ENCODE data around the gene F10.
A peak's percentile ranks its signal among the peaks of the same experiment; 100 is the strongest.
"Not testable (repeated sequence)": the region's sequence is repeated elsewhere in the genome, so short reads cannot be mapped to it uniquely, and the experiment has no call there.

The F10 gene

DNA sequence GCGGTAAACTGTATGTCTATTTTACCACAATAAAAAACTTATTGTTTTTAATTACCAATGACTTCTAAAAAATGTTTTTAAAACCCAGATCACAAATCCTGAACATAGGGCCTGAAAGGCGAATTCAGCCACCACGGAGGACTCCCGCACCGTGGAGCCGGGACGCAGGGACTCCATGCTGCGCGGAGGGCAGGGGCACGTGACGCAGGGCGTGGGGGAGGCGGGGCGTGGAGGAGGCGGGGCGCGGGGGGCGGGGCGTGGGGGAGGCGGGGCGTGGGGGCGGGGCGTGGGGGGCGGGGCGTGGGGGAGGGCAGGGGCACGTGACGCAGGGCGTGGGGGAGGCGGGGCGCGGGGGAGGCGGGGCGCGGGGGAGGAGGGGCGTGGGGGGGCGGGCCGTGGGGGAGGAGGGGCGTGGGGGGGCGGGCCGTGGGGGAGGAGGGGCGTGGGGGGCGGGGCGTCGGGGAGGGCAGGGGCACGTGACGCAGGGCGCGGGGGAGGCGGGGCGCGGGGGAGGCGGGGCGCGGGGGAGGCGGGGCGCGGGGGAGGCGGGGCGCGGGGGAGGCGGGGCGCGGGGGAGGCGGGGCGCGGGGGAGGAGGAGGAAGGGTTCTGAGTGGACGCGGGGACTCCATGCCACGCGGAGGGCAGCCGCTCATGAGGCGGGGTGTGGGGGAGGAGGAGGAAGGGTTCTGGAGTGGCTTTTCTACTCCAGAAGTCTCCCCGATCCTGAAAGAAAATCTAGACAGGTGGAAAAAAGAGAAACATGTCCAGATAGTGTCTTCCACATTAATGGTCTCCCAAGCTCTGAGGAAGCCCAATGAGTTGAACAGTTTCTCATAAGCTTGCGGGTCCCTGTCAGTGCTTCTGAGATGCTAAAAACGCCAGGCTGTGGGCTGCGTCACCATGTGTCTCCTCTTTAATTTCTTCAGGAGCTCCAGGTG is 31.5 kb downstream of the F10 start:
- peak; percentile 82 for DNase-seq (ENCODE audit: low spot score)

DNA sequence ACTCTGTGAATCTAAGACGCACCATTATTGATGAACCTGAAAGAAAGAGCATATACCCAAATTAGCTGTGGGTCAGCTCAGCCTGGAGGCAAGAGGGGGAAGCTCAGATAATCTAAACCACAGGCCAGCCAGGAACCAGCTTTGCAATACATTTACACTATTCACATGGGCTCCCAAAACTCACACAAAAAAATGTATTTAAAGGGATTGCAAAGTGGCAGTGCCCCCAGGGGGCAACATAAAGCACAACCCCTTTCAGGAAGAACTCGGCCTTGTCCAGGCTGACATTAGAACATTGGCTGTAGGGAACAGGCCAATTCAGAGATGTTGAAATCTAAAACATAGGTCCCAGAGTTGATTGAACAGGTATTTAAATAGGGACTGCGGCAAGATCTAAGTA is 32.6 kb downstream of the F10 start:
- peak; percentile 11 for DNase-seq (ENCODE audit: low spot score)

DNA sequence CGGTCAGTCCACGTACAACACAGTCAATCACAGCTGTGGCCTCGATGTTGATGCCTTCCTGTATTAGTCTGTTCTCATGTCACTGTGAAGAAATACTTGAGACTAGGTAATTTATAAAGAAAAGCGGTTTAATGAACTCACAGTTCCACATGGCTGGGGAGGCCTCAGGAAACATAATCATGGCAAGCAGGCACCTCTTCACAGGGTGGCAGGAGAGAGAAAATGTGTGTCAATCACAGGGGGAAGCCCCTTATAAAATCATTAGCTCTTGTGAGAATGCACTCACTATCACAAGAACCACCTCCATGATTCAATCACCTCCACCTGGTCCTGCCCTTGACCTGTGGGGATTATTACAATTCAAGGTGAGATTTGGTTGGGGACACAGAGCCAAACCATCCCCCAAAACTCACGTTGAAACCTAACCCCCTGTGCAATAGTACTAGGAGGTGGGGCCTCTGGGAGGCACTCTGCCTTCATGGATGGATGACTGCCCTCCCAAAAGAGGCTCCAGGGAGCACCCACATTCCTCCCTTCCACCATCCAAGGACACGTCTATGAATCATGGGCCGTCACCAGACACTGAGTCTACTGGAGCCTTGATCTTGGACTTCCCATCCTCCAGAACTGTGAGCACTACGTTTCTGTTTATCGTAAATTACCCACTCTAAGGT is 33.5 kb downstream of the F10 start:
- DNase-seq (ENCODE audit: low spot score) = no peak

DNA sequence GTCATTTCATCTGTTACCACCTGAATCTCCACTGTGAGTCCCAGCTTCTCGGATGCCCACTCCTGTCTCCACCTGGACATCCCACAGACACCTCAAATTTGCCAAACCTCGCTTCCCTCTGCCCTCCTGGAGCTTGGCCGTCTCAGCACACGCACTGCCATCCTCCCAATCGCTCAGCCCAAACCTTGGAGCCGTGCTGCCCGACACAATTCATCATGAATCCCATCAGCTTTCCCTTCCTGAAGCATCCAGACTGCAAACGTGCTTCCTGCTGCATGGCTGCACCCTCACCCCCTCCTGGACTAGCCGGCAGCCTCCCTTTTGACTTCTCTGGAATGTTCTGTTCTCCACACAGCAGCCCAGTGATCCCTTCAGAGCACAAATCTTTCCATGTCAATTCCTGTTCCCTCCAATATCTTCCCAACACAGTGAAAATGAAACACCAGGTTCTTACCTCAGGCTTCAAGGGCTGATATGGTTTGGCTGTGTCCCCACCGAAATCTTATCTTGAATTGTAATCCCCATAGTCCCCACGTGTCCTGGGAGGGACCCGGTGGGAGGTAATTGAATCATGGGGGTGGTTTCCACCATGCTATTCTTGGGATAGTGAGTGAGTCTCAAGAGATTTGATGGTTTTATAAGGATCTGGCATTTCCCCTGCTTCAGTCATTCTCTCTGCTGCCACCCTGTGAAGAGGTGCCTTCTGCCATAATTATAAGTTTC is 34.8 kb downstream of the F10 start:
- DNase-seq (ENCODE audit: low spot score) = no peak

DNA sequence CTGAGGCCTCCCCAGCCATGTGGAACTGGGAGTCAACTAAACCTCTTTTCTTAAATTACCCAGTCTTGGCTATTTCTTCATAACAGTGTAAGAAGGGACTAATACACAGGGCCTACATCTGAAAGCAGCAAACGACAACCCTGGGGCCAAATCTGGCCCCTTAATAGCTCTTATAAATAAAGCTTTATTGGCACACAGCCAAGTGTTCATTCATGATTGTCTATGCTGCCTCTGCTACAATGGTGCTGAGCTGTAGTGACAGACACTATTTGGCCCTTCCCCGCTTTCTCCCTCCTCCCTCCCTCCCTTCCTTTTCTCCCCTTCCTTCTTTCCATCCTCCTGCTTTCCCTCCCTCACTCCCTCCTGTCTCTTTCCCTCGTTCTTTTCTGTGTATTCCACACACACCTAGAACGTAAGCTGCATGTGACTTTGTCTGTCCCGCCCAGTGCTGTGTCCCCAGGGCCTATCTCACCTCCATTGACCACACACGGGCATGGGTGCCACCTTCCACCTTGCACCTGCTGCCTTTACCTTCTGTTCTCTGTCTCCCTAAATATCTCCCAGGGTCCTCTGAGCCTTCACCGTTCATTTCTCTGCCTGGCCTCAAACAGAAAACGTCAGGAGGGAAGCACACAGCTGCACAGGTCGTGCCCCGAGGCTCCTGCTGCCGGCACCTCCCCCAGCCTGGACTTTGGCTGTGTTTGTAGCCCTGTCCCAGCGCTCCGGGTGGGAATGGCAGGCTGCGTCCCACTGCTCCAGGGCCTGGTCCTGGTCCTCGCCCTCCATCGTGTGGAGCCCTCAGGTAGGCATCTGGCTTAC is 35.5 kb downstream of the F10 start, which contains the start of gene PROZ:
Gene PROZ, plus strand, starts transcription at position 720 of the 819 bp plus-strand sequence. Its CDS starts 13 bp downstream, at position 733.
- DNase-seq (ENCODE audit: low spot score) = no peak

DNA sequence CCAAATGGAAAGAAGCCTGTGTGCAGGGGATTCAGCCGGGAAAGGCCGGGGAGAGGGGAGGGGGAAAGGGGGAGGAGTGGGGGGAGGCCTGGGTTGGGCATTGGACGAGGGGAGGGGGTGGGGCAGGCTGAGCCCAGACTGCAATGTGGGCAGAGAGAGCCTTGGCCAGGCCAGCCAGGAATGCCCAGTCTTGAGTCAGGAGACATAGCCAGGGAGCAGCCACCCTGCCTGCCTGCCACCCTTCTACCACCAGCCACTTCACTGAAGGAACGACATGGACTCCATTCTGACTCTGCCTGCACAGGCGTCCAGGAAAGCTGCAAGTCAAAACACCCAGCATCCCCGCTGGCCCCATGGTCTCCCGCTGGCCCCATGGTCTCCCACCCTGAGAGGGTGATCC is 36.3 kb downstream of the F10 start:
- DNase-seq (ENCODE audit: low spot score) = no peak

DNA sequence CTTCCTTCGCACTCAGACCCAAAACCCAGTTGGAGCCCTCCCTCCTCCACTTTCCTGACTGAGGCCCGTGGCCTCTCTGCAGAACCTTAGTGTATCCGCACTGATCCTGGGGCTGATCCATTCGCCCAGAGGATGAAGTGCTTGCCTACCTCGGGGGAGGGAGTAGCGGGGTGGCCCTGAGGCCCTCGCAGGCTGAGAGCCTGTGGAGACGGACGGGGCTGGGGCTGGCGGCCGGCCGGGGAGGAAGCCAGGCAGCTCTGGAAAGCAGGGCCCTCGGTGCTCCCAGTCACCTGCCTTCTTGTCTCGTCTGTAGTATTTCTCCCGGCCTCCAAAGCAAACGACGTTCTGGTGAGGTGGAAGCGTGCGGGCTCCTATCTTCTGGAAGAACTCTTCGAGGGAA is 37.1 kb downstream of the F10 start:
- DNase-seq (ENCODE audit: low spot score) = no peak

DNA sequence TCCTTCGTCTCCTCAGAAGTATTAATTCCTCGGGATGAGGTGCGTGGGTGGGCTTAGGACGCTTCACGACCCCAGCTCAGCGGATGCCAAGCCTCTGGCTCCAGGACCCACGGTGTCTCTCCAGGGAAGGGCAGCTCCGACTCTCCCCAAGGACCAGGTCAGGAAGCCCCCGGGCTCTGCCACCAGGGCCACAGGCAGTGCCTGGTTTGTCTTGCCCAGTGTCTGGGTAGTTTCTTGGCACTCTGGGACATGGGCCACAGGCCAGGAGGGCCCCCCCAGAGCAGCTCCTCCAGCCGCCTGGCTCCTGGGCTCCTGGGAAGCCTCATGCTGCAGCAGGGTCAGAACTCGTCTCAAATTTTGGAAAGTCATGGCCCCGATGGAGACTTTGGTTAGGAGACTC is 38.4 kb downstream of the F10 start:
- no peak for DNase-seq (ENCODE audit: low spot score)

DNA sequence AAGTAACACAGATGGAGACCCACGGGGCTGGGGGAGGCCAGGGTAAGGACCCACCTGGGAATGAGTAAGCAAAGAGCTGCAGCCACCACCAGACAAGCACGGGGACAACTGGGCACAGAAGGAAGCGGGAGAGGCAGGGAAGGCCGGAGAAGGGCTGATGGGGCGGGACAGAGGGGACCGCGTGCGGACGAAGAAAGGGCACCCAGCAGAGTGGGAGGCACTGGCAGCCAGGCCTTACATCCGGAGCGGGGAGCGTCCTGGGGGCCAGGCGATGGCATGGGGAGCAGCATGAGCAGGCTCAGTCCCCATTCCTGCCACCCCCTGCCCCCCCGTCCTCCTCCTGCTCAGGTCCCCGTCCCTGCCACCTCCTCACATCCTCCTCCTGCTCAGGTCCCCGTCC is 38.8 kb downstream of the F10 start:
- no peak for DNase-seq (ENCODE audit: low spot score)

DNA sequence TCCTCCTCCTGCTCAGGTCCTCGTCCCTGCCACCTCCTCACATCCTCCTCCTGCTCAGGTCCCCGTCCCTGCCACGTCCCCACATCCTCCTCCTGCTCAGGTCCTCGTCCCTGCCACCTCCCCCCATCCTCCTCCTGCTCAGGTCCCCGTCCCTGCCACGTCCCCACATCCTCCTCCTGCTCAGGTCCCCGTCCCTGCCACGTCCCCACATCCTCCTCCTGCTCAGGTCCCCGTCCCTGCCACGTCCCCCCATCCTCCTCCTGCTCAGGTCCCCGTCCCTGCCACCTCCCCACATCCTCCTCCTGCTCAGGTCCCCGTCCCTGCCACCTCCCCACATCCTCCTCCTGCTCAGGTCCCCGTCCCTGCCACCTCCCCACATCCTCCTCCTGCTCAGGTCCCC is 39.4 kb downstream of the F10 start:
- DNase-seq (ENCODE audit: low spot score) = not testable (repeated sequence)

DNA sequence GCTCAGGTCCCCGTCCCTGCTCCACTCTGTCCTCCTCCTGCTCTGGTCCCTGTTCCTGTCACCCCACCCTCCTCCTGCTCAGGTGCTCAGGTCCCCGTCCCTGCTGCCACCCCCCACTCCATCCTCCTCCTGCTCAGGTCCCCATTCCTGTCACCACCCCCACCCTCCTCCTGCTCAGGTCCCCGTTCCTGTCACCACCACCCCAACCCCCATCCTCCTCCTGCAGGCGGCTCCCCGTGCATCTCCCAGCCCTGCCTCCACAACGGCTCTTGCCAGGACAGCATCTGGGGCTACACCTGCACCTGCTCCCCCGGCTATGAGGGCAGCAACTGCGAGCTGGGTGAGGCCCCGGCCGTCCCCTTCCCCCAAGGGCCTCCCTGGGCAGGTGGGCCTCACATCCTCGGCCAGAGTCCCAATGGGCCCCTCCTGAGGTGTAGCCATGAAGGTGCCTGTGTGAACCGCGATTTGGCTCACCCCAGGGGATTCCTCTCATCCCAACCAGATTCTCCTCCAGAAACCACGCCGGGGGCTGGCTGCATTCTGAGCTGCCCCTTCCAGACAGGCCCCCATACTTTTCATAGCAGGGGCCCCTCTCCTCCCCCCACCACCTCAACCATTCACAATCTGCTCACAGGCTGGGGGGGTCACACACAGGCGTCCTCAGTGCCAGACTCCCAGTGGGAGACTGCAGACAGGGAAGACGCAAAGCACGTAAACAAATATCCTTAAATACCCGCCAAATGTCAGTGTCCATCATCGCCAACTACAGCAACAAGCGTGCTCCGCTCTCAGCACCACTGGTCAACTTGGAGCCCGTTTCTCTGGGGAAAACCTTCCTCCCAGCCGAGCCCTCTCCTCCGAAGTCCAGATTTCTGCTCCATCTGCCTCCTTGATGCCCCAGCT is 40.4 kb downstream of the F10 start:
- no peak for DNase-seq (ENCODE audit: low spot score)

DNA sequence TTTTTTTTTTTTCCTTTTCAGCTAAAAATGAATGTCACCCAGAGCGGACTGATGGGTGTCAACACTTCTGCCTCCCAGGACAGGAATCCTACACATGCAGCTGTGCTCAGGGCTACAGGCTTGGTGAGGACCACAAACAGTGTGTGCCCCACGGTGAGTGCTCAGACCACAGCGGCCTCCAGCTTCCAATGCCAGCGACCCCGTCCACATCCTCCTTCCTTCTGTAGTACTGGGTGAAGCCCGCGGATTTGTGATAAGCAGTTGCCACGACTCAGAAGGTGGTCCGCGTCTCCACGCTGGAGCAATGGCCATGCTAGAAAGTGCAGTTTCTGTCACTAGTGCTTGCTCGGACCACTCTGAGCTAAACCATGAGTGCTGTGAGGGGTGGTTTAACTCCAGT is 41.9 kb downstream of the F10 start:
- no peak for DNase-seq (ENCODE audit: low spot score)

DNA sequence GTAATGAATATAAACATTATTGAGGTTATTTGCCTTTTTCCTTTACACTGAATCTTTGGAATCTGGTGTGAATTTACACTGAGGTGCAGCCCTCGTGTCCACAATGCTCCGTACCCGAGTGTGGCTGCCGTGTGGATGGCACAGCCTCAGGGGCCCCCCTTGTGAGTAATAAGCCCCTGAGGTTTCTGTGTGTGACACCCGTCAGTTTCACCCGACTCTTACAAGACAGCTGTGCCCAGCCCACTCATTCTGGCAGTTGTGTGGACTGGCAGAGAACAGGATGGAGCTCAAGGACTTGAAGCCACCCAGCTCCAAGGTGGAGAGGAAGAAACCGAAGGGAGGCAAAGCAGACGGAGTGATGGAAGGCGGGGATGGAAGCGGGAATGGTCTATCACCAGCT is 43.7 kb downstream of the F10 start:
- no peak for DNase-seq (ENCODE audit: low spot score)

DNA sequence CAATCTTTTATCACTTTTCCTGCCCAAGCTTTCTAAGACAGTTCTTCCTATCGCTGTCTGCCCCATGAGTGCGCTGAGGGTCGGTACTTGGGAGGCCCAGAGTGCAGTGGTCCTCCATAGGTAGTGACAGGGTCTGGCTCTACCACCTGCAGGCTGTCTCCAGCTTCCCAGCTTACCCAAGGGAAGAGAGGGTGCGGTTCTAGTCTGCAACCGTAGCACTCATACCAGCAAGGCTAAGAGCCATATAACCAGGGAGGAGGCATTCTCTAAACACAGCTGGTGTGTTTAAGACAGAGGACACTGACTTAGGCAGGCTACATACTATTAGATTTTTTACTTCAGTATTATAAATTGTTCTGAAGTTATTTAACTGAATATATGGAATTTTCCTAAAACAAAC is 44.1 kb downstream of the F10 start:
- no peak for DNase-seq (ENCODE audit: low spot score)

DNA sequence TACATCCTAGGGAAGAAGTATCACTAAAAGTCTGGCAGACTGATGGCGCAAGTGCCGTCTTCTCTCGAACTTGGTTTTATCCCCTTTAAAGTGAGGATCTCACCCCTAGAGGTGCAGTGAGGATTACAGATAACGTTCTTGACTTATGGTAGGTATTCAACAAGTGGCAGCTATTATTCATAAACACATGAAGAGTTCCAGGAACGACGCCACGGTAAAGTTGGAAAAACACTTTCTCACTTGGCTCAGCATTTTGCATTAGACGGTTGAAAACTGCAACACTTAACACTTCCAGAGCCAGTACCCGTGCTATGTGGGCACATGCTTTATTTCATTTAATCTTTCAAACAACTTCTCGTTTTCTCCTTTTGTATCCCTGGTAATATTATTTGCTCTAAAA is 44.6 kb downstream of the F10 start:
- no peak for DNase-seq (ENCODE audit: low spot score)

DNA sequence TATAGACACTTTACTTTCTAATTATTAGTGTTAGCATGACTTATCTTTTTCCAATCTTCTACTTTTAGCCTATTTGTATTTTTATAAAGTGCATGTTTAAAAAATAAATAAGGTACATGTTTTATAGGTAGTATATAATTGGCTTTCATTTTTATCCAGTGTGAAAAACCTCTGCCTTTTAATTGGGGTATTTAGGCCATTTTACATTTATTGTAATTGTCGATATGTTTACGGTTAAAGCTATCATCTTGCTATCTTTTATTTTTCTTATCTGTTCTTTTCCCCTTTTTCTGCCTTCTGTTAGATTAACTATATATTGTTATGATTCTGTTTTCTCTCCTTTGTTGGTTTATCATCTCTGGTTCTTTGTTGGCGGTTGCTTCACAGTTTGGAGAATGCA is 45.0 kb downstream of the F10 start:
- no peak for DNase-seq (ENCODE audit: low spot score)

DNA sequence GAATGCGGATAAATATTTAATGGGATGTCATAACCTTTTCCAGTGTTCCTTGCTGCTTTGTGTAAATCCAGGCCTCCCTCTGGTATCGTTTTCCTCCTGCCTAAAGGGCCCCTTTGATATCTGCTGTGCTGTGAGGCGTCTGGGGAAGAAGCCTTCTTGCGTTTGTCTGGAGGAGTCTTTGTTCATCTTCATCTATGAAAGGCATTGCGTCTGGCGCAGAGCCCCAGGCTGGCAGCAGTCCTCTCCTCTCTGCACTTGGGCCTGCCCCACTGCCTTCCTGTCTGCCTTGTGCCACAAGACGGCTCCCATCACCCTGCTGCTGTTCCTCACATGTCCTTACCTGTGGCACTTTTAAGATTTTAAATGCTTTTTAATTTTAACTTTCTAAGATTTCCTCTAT is 45.6 kb downstream of the F10 start:
- no peak for DNase-seq (ENCODE audit: low spot score)

DNA sequence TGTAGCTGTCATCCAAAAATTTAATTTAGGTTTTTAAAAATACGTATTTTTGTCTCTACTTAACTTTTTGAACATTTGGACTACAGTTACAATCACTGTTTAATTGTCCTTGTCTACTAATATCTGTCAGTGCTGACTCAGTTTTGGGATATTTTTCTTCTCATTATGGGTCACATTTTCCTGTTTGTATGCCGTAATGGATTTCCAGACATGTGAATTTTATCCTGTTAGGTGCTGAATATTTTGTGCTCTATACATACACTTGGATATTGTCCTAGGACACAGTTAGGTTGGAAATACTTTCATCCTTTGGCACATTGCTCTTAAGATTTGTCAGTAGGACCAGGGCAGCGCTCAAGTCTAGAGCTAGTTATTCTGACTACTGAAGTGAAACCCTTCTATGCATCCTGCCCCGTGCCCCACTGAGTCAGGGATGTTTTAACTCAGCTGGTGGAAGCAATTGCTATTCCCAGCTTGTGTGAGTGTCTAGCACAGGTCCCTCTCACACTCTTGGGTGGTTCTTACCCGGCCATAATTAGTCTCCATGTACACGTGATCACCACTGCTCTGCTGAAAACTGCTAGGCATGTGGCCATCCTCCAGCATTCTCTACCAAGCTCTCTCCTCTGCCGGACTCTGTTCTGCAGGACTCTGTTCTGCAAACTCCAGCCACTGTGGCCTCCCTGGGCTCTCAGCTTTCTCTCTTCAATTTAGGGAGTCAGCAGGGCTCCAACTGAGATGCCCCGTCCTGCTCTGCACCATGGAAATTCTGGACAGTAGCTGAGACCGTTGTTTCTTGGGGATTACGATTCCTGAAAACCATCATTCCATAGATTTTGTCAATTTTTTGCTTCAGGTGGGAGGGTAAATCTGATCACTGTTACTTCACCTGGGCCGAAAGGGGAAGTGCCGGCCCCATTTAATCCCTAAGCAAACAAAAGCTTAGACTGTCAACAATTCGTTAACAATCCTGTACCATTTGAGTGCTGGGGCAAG is 47.0 kb downstream of the F10 start:
- DNase-seq (ENCODE audit: low spot score) = no peak

DNA sequence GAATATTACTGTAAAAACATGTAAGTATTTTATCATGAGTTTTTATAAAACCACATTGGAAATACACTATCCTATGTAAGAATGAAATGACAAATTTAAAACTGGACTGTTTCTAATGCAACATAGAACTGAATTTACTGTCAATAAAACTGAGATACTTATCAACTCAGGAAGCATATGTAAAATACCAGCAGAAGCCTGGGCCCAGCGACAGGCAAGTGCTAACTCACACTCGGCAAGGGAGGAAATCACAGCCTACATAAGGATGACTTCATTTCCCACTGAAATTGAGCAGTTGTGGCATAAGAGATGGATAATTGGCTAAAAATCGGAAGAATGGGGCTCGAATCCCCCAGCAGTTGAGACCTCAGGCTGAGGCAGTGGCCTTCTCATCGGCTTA is 47.9 kb downstream of the F10 start:
- no peak for DNase-seq (ENCODE audit: low spot score)
